Body of pancreas (tissue), 4 donors: Measurements from ENCODE around the gene GRAMD2A.

ENCODE experiments used
- CTCF ChIP-seq, 7 experiments: fragments of 450-650 bp in 4 of 7; fragments of 200-600 bp in 3 of 7; sonication (generic) in 3 of 7; IDR thresholded peaks; one replicate each; pipeline ENCODE4 v1.5.1; 2016 to 2019; ENCODE audit warnings: antibody characterized with exemption in 7 of 7
- POLR2A ChIP-seq, 3 donors: fragments of 450-650 bp; IDR thresholded peaks; one replicate each; pipeline ENCODE4 v1.6.1; 2016; ENCODE audit warnings: antibody characterized with exemption in 3 of 3, mild to moderate bottlenecking in 2 of 3

GRCh38 chr15:72172796-72173195 is 24.8 kb downstream of the GRAMD2A start:
- TF ChIP-seq CTCF (IDR thresholded peaks at IDR 0.05) (no peak), POLR2A (IDR thresholded peaks at IDR 0.05) (no peak)
